ENCODE measurements around the gene FRMD4B.

The FRMD4B gene

DNA sequence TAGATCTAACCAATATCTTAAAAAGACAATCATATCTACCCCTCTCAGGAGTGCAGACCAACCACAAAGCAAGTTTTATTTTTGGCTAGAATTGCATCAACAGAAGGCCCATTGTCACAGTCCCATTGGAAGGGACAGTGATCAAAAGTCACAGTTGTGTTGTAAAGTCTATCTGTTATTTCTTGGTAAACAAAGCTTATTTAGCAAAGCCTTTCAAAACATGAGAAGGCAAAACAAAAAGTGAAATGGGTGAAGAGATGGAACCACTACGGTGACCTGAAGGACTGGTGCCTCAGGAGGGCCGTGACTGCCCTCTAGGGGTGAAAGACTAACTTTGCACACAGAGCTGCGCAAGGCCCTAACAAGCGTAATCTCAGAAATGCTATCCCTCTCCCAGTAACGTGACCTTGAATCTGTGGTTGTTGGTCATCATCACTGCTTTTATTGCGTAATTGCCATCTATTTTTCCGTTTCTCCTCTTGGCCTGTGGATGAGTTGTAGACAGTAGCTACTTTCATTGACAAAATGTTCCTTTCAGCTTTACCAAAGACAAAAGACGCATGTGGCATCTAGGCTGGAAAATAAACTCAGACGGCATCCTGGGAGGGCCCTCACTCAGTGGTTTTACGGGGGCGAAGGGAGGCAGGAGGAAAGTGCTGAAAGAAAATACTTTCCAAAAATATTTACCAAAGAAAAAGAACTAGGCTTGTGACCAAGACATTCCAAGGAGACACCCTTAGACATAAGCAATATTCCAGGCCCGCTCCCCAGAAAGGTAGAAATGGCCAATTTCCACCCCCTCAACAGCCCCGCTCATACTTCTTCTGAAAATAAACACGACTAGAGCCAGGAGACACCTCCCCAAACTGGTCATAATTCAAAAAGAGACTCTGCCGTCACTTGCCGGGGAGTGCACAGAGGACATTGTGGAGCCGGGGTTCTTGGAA, 79.4 kb downstream of the FRMD4B start:
- peak; percentile 89 for DNase-seq (ENCODE audit: low read depth)
- TF ChIP-seq, protein P1, sequence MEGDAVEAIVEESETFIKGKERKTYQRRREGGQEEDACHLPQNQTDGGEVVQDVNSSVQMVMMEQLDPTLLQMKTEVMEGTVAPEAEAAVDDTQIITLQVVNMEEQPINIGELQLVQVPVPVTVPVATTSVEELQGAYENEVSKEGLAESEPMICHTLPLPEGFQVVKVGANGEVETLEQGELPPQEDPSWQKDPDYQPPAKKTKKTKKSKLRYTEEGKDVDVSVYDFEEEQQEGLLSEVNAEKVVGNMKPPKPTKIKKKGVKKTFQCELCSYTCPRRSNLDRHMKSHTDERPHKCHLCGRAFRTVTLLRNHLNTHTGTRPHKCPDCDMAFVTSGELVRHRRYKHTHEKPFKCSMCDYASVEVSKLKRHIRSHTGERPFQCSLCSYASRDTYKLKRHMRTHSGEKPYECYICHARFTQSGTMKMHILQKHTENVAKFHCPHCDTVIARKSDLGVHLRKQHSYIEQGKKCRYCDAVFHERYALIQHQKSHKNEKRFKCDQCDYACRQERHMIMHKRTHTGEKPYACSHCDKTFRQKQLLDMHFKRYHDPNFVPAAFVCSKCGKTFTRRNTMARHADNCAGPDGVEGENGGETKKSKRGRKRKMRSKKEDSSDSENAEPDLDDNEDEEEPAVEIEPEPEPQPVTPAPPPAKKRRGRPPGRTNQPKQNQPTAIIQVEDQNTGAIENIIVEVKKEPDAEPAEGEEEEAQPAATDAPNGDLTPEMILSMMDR (IDR thresholded peaks at IDR 0.05; ENCODE audit: insufficient read depth, low read depth, low read length, missing control alignments) = peak; percentile 92
- no peak overlapping the region; the same call in 1 of the 2 replicates for H3K4me3 ChIP-seq (ENCODE audit: low read depth, low read length)

GRCh38 chr3:69305011-69305410, 80.9 kb downstream of the FRMD4B start:
- H3K4me3 ChIP-seq (ENCODE audit: low read depth, low read length) = no peak overlapping the region
- DNase-seq (ENCODE audit: low read depth) = peak; percentile 39
- TF ChIP-seq, protein P1 (IDR thresholded peaks at IDR 0.05; ENCODE audit: insufficient read depth, low read depth, low read length, missing control alignments) = no peak

DNA sequence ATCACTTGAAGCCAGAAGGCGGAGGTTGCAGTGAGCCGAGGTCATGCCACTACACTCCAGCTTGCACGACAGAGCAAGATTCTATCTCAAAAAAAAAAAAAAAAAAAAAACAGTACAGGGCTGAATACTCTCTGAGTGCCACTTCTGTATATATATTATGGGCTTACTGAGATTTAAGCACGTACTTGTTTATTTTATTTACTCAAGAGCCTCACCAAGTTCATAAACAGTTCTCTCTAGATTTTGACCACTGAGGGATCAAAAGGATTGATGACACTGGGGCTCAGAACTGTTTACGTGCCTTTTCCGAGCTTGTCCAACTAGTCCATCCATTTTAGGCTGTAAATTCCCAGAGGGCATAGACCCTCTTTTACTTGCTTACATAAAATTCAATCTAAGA, 81.5 kb downstream of the FRMD4B start:
- H3K4me3 ChIP-seq (ENCODE audit: low read depth, low read length) = no peak overlapping the region
- no peak for DNase-seq (ENCODE audit: low read depth)
- TF ChIP-seq, protein P1 (IDR thresholded peaks at IDR 0.05; ENCODE audit: insufficient read depth, low read depth, low read length, missing control alignments) = no peak

DNA sequence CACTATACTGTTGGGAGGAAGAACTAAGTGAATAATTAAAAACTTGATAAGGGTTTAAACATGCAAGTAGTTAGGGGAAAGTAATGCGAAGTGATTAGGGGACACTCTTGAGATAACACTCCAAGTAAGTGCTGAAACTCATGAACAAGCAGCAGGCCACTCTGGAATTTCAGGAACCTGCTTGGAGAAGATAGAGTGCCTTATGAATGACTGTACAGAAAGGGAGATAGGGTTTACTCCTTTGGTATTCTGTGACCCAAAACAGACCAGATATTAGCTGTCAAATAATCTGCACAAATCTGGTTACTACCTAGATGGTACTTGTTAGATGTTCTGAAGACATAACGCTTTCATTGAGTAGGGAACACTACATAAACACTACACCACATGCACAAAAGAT, 85.6 kb downstream of the FRMD4B start:
- TF ChIP-seq, protein P1 (IDR thresholded peaks at IDR 0.05; ENCODE audit: insufficient read depth, low read depth, low read length, missing control alignments) = no peak
- DNase-seq (ENCODE audit: low read depth) = no peak
- H3K4me3 ChIP-seq (ENCODE audit: low read depth, low read length) = no peak overlapping the region

- H3K4me3 ChIP-seq (ENCODE audit: low read depth, low read length) = no peak overlapping the region
- no peak for DNase-seq (ENCODE audit: low read depth)
- TF ChIP-seq, protein P1 (IDR thresholded peaks at IDR 0.05; ENCODE audit: insufficient read depth, low read depth, low read length, missing control alignments) = no peak
Measured at GRCh38 chr3:69299344-69299743, 86.5 kb downstream of the FRMD4B start.

GRCh38 chr3:69297501-69297900, 88.4 kb downstream of the FRMD4B start:
- DNase-seq (ENCODE audit: low read depth) = no peak
- TF ChIP-seq, protein P1 (IDR thresholded peaks at IDR 0.05; ENCODE audit: insufficient read depth, low read depth, low read length, missing control alignments) = no peak
- H3K4me3 ChIP-seq (ENCODE audit: low read depth, low read length) = no peak overlapping the region
